Endothelial cell of umbilical vein (primary cell): ENCODE measurements around the gene SLC11A1.

Experiments used
- CTCF ChIP-seq, 2 donors: IDR thresholded peaks; 1 replicate in 1 of 2; 2 replicates in 1 of 2; pipeline ENCODE4 v1.5.1; 2011; ENCODE audit warnings: low read length in 2 of 2, mild to moderate bottlenecking in 2 of 2, moderate library complexity in 2 of 2, control low read depth in 1 of 2, inconsistent platforms in 1 of 2, low read depth in 1 of 2; ENCODE audit not compliant: insufficient read depth in 1 of 2; ENCODE audit errors: extremely low read depth in 1 of 2
- EZH2 ChIP-seq: IDR thresholded peaks from 2 replicates; pipeline ENCODE4 v1.6.1; 2012; ENCODE audit warnings: borderline replicate concordance, low read depth, mild to moderate bottlenecking, moderate library complexity, low read length, inconsistent platforms; ENCODE audit not compliant: severe bottlenecking
- FOS ChIP-seq: IDR thresholded peaks from 2 replicates; pipeline ENCODE4 v1.6.1; 2011; ENCODE audit warnings: mild to moderate bottlenecking, low read length, moderate library complexity, borderline replicate concordance; ENCODE audit not compliant: insufficient read depth
- JUN ChIP-seq: IDR thresholded peaks from 2 replicates; pipeline ENCODE4 v1.6.1; 2011; ENCODE audit warnings: borderline replicate concordance, low read depth; ENCODE audit not compliant: insufficient read length, insufficient read depth
- POLR2A ChIP-seq: IDR thresholded peaks from 2 replicates; pipeline ENCODE4 v1.6.1; 2012; ENCODE audit warnings: low read depth, mild to moderate bottlenecking, control low read depth, low read length
- POLR2AphosphoS5 ChIP-seq: IDR thresholded peaks from 2 replicates; pipeline ENCODE4 v1.6.1; 2012; ENCODE audit warnings: low read depth, mild to moderate bottlenecking, control low read depth, low read length, moderate library complexity; ENCODE audit not compliant: insufficient read depth

DNA sequence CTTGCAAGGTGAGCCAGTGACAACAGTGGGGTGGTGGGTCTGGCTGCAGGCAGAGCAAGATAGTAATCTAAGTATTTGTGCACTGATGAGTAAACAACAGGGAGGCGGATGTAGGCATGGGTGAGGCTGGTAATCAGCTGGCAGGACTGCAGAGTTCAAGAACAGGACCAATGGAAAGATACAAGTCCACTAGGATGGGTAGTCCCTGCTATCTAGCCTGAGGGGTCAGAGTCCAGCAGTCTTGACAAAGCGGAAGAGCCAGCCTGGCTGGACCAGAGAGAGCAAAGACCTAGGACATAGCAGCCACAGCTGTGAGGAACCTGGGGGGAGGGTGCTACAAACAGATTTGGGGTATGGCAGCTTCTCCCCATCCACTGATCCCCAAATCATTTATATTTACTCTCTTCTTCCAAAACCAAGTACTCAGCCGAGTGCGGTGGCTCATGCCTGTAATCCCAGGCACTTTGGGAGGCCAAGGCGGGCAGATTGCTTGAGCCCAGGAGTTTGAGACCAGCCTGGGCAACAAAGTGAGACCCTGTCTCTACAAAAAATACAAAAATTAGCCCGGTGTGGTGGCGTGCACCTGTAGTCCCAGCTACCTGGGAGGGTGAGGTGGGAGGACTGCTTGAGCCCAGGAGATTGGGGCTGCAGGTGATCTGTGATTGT lies 62.8 kb downstream of the SLC11A1 start:
- no peak for TF ChIP-seq POLR2A
- TF ChIP-seq CTCF (IDR thresholded peaks at IDR 0.05; ENCODE audit: extremely low read depth in 1 of 2, insufficient read depth in 1 of 2, low read depth in 1 of 2, low read length in 2 of 2): no peak
- TF ChIP-seq POLR2AphosphoS5: no peak
- TF ChIP-seq EZH2: no peak
- no peak for TF ChIP-seq JUN
- TF ChIP-seq FOS: no peak
